ENCODE results near the gene CD300LD. TPM values are rescaled to one million over a fixed set of nuclear protein-coding genes. Genes with fewer than 3 reads are reported as not detected.

Gene CD300LD
- polyA plus RNA-seq, 3 donors = 0.33 to 0.50 (median 0.41) TPM

DNA sequence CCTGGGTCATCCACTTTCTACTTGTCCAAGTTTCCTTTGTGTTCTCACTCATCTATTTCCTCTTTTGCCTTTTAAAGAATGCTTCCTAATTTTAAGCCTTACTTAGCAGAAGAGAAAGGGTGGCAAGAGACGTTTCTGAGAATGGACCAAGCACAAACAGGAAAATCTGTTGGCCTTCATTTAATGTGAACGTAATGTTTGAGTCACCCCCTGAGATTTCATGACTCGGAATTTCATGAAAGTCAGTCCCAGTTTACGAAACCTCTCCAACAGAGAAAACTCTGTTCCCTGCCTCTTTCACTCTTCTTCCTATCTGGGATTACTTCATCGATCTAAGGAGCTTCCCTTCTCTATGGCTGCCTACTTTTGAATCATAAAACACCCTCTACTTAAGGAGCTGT is 31.6 kb upstream of the CD300LD start, which contains the start of gene CD300E:
Gene CD300E (minus strand): TSS at position 46 of the 401 bp plus-strand sequence. CDS start 117 bp downstream, outside the sequence.
- peak within 1 kb of the TSS; percentile 90 to 99 (median 98) for H3K4me3 ChIP-seq (replicated peaks in 1 of 3; ENCODE audit: low read depth in 2 of 3, low read length in 3 of 3)
- peaks cover 21% of the 10 kb centered on the region for H4K20me1 ChIP-seq (ENCODE audit: insufficient read depth, low read length)
- peaks cover 49% of the 10 kb centered on the region for H3K79me2 ChIP-seq (ENCODE audit: insufficient read depth, low read length)
- intact Hi-C loops (cut with micrococcal nuclease) = loop anchor here in 1 of 2 donors (5.0 kb wide), 1 partner anchor 91 kb away; the partner anchor contains the start of gene CD300LB
- 0% methylated on average over 4 of the region's 5 CpGs for WGBS (ENCODE audit: insufficient coverage)
- Mint-ChIP-seq H3K27me3 (ENCODE audit: low read depth in 3 of 3) (peaks cover 3 to 4% (median 3%) of the 10 kb centered on the region in 3 donors), H3K4me1 (peaks cover 87% of the 10 kb centered on the region), H3K36me3 (peaks cover 7 to 49% of the 10 kb centered on the region in 2 donors), H3K4me3 (peak within 1 kb of the TSS; percentile 93 to 100), H3K9me3 (peaks cover 0 to 7% (median 1%) of the 10 kb centered on the region in 7 donors), H3K27ac (peak within 1 kb of the TSS; percentile 93 to 99 (median 97))
- DNase-seq = peak; percentile 83 to 96 (median 95)
- H3K4me2 ChIP-seq (replicated peaks; ENCODE audit: extremely low read depth, low read length, poor library complexity, severe bottlenecking) = peak within 1 kb of the TSS; percentile 96
- H3K9me3 ChIP-seq (replicated peaks in 1 of 2; ENCODE audit: control insufficient read depth in 1 of 2, insufficient read depth in 1 of 2, low read length in 2 of 2) = no peaks in the 10 kb centered on the region
- H3K9ac ChIP-seq (ENCODE audit: insufficient read depth, low read length, poor library complexity, severe bottlenecking) = peak within 1 kb of the TSS; percentile 75
- H3K36me3 ChIP-seq (replicated peaks in 1 of 2; ENCODE audit: control insufficient read depth in 1 of 2, insufficient read depth in 2 of 2, low read length in 2 of 2) = peaks cover 8 to 21% of the 10 kb centered on the region in 2 donors
- no peak within 1 kb of the TSS for H2AFZ ChIP-seq (ENCODE audit: insufficient read depth, low read depth, low read length, poor library complexity, severe bottlenecking)
- H3K27me3 ChIP-seq (ENCODE audit: control insufficient read depth in 2 of 2, insufficient read depth in 2 of 2, low read length in 2 of 2) = no peaks in the 10 kb centered on the region
- TF ChIP-seq, protein P1, sequence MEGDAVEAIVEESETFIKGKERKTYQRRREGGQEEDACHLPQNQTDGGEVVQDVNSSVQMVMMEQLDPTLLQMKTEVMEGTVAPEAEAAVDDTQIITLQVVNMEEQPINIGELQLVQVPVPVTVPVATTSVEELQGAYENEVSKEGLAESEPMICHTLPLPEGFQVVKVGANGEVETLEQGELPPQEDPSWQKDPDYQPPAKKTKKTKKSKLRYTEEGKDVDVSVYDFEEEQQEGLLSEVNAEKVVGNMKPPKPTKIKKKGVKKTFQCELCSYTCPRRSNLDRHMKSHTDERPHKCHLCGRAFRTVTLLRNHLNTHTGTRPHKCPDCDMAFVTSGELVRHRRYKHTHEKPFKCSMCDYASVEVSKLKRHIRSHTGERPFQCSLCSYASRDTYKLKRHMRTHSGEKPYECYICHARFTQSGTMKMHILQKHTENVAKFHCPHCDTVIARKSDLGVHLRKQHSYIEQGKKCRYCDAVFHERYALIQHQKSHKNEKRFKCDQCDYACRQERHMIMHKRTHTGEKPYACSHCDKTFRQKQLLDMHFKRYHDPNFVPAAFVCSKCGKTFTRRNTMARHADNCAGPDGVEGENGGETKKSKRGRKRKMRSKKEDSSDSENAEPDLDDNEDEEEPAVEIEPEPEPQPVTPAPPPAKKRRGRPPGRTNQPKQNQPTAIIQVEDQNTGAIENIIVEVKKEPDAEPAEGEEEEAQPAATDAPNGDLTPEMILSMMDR (IDR thresholded peaks at IDR 0.05) = no peak
- peaks cover 76 to 85% of the 10 kb centered on the region in 2 donors for H3K4me1 ChIP-seq (ENCODE audit: control insufficient read depth in 1 of 2, insufficient read depth in 2 of 2, low read length in 2 of 2)
- peak within 1 kb of the TSS; percentile 91 to 94 for H3K27ac ChIP-seq (ENCODE audit: low read depth in 1 of 2, low read length in 2 of 2)

DNA sequence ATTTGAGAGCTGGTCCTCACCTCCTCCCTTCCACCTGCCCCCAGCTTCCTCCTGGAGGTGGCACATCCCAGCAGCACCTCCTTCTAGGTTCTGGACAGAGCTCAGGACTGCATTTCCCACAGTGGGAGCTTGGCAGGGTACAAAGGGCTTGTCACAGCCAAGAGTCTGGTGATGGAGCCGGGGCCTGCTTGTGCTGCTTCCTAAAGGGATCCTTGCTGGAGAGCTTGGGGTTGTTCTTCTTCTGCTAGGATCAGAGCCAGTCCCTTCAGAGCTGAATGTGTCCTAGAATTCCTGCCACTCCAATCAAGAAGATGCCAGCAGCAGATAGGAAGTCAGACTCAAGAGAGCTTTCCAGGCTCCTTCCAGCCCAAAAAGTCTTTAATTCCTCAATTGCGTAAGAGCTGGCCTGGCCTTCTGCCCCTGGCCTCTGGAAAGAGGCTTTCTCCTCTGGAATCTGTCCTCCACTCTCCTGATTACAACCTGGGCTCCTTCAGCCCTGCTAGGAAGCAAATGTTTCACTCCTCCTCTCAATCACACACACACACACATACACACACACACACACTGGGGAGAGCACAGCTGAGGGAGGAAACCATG is 27.1 kb upstream of the CD300LD start:
- Mint-ChIP-seq H3K4me1 (peaks cover 96% of the 10 kb centered on the region), H3K9me3 (peaks cover 0 to 11% (median 3%) of the 10 kb centered on the region in 7 donors), H3K27ac (peak overlapping the region in 5 of 7 donors; percentile 63 to 86 (median 78)), H3K27me3 (ENCODE audit: low read depth in 3 of 3) (peaks cover 8 to 16% (median 10%) of the 10 kb centered on the region in 3 donors), H3K4me3 (peak overlapping the region; percentile 93 to 100), H3K36me3 (peaks cover 7 to 90% of the 10 kb centered on the region in 2 donors)
- peak overlapping the region; percentile 90 to 99 (median 98) for H3K4me3 ChIP-seq (replicated peaks in 1 of 3; ENCODE audit: low read depth in 2 of 3, low read length in 3 of 3)
- no peak overlapping the region for H3K27ac ChIP-seq (ENCODE audit: low read depth in 1 of 2, low read length in 2 of 2)
- TF ChIP-seq, protein P1 (IDR thresholded peaks at IDR 0.05) = no peak
- H3K27me3 ChIP-seq (ENCODE audit: control insufficient read depth in 2 of 2, insufficient read depth in 2 of 2, low read length in 2 of 2) = no peaks in the 10 kb centered on the region
- peaks cover 49 to 66% of the 10 kb centered on the region in 2 donors for H3K36me3 ChIP-seq (replicated peaks in 1 of 2; ENCODE audit: control insufficient read depth in 1 of 2, insufficient read depth in 2 of 2, low read length in 2 of 2)
- 83% methylated on average over 1 of the region's 2 CpGs for WGBS (ENCODE audit: insufficient coverage)
- DNase-seq = no peak
- H3K9ac ChIP-seq (ENCODE audit: insufficient read depth, low read length, poor library complexity, severe bottlenecking) = peak overlapping the region; percentile 37
- intact Hi-C loops (cut with micrococcal nuclease) = no loop called here
- H3K4me2 ChIP-seq (replicated peaks; ENCODE audit: extremely low read depth, low read length, poor library complexity, severe bottlenecking) = peak overlapping the region; percentile 96
- H4K20me1 ChIP-seq (ENCODE audit: insufficient read depth, low read length) = peaks cover 66% of the 10 kb centered on the region
- no peak overlapping the region for H2AFZ ChIP-seq (ENCODE audit: insufficient read depth, low read depth, low read length, poor library complexity, severe bottlenecking)
- H3K9me3 ChIP-seq (replicated peaks in 1 of 2; ENCODE audit: control insufficient read depth in 1 of 2, insufficient read depth in 1 of 2, low read length in 2 of 2) = no peaks in the 10 kb centered on the region
- H3K4me1 ChIP-seq (ENCODE audit: control insufficient read depth in 1 of 2, insufficient read depth in 2 of 2, low read length in 2 of 2) = peaks cover 96 to 99% of the 10 kb centered on the region in 2 donors
- H3K79me2 ChIP-seq (ENCODE audit: insufficient read depth, low read length) = peaks cover 78% of the 10 kb centered on the region
